Measurements from ENCODE around the gene CRYGA.
"Not testable (repeated sequence)": the region's sequence is repeated elsewhere in the genome, so short reads cannot be mapped to it uniquely, and the experiment has no call there.

The CRYGA gene

DNA sequence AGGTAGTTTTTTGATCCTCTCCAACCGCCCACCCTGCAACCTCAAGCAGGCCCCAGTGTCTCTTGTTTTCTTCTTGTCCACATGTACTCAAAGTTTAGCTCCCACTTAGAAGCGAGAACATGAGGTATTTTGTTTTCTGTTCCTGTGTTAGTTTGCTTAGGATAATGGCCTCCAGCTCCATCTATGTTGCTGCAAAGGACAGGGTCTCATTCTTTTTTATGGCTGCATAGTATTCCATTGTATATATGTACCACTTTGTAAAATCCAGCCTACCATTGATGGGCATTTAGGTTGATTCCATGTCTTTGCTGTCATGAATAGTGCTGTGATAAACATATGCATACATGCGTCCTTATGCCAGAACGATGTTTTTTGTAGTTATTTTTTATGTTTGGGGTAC lies 36.3 kb downstream of the CRYGA start:
- no peak for DNase-seq (ENCODE audit: low read depth, low spot score)

GRCh38 chr2:208125251-208125650 lies 38.1 kb downstream of the CRYGA start:
- no peak for DNase-seq (ENCODE audit: low read depth, low spot score)

DNA sequence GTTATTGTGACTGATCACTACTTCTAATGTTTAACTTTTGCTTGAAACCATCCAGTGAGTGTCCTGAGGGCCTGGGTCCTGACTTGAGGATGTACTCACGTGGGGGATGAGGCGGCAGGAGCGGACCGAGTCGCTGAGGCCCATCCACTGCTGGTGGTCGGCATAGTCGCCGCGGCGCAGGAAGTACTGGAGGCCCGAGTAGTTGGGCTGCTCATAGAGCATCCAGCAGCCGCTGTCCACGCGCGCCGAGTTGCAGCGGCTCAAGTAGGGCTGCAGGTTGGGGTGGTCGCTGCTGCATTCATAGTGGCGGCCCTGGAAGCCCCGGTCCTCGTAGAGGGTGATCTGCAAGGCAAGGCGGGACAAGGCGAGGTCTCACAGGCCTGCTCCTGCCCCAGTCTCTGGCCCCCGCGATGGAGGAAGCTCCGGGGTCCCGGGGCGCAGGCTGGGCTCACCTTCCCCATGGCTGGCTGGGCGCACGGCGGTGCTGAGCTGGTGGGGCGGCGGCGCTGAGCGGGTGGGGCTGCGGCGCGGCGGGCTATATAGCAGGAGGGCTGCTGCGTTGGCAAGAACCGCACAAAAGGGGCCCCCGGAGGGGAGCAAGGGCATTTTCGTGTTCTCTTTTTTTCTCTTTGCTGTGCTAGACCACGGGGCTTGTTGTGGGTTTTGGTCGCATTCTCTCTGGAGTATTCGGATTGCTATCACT lies 39.2 kb downstream of the CRYGA start, which contains the start of gene CRYGD:
TSS of gene CRYGD (minus strand) at position 512 of the 703 bp plus-strand sequence. CDS start at position 461, 51 bp downstream.
- not testable (repeated sequence) for DNase-seq (ENCODE audit: low read depth, low spot score)

DNA sequence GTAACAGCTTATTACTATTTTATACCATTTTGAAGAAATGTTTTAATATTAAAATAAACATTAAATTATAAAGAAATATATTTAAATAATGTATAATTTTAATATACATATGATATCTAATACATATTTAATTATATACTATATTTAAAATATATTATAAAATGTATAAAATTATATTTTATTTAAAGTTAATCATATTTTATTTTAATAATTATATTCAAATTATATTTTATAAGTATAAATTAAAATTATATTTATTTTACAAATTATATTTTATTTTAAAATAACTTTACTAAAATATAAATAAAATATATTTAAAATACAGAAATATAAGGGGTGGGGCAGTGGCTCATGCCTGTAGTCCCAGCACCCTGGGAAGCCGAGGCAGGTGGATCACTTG lies 41.1 kb downstream of the CRYGA start:
- DNase-seq (ENCODE audit: low read depth, low spot score): no peak

GRCh38 chr2:208118918-208119317 lies 44.5 kb downstream of the CRYGA start:
- DNase-seq (ENCODE audit: low read depth, low spot score): no peak

DNA sequence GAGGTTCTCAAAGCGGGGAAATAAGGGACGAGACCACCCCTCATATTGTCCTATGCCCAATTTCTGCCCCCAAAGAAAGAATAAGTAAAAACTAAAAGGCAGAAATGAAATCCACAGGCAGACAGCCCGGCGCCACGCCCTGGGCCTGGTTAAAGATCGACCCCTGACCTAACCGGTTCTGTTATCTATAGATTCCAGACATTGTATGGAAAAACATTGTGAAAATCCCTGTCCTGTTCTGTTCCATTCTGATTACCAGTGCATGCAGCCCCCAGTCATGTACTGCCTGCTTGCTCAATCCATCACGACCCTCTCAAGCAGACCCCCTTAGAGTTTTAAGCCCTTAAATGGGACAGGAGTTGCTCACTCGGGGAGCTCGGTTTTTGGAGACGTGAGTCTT lies 46.0 kb downstream of the CRYGA start:
- DNase-seq (ENCODE audit: low read depth, low spot score): not testable (repeated sequence)

DNA sequence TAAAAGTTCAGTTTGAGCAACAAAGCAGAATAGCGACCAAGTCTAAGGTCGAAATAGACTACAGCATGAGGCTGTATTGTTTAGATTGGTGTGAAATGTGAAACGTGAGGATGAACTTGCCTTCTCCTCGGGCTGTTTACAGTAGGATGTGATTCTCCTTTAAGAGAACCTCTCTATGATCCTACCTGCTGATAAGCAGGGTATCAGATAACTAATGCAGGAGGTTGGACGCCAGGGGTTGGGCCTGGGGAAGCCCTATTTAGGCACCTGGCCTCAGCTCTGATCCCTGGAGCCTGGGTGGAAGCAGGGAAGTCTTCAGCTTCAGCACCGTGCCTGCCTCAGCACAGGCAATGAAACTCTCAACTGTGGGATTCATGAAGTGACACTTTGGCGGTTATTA lies 50.4 kb downstream of the CRYGA start:
- peak; percentile 68 for DNase-seq (ENCODE audit: low read depth, low spot score)

DNA sequence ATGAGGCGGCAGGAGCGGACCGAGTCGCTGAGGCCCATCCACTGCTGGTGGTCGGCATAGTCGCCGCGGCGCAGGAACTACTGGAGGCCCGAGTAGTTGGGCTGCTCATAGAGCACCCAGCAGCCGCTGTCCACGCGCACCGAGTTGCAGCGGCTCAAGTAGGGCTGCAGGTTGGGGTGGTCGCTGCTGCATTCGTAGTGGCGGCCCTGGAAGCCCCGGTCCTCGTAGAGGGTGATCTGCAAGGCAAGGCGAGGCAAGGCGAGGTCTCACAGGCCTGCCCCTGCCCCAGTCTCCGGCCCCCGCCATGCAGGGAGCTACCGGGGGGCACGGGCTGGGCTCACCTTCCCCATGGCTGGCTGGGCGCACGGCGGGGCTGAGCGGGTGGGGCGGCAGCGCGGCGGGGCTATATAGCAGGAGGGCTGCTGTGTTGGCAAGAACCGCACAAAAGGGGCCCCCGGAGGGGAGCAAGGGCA lies 51.1 kb downstream of the CRYGA start:
- DNase-seq (ENCODE audit: low read depth, low spot score): not testable (repeated sequence)
